Colonic mucosa (tissue), 4 donors: ENCODE data around the gene ISG20L2. TPM values are rescaled to one million over a fixed set of nuclear protein-coding genes. Genes with fewer than 3 reads are reported as not detected.
A peak's percentile ranks its signal among the peaks of the same experiment; 100 is the strongest.

Experiments used
- DNase-seq: peaks from one replicate; pipeline ENCODE4 v3.0.0-alpha.2; 2020
- H3K27ac ChIP-seq: fragments of 200-600 bp; one replicate; pipeline ENCODE4 v1.8.0; 2021
- H3K27me3 ChIP-seq: fragments of 200-600 bp; one replicate; pipeline ENCODE4 v1.8.0; 2021
- H3K36me3 ChIP-seq: fragments of 200-600 bp; one replicate; pipeline ENCODE4 v1.8.0; 2021
- H3K4me1 ChIP-seq: fragments of 200-600 bp; one replicate; pipeline ENCODE4 v1.8.0; 2021; ENCODE audit warnings: mild to moderate bottlenecking
- H3K4me3 ChIP-seq: fragments of 200-600 bp; one replicate; pipeline ENCODE4 v1.8.0; 2021
- H3K9ac ChIP-seq, 2 donors: one replicate each; pipeline ENCODE4 v1.7.0; 2013; ENCODE audit warnings: control low read depth in 2 of 2, low read depth in 2 of 2, low read length in 2 of 2
- H3K9me3 ChIP-seq: fragments of 200-600 bp; one replicate; pipeline ENCODE4 v1.8.0; 2021
- CTCF ChIP-seq: fragments of 200-600 bp; IDR thresholded peaks from one replicate; pipeline ENCODE4 v1.8.0; 2022; ENCODE audit warnings: antibody characterized with exemption, mild to moderate bottlenecking
- intact Hi-C: fragments of 100-400 bp; cut with DNase I; formaldehyde crosslinking; loops from one replicate; pipeline ENCODE4 v1.14.1; 2022
- total RNA-seq, 2 donors: library from RNA; stranded (reverse); fragmentation: NEBNext Ultra II Directional in 1 of 2; extraction: Animal tissue kit (Norgen Biotek cat#: 25700) in 1 of 2; gene quantifications; one replicate each; pipeline ENCODE4 v1.2.1, GENCODE V29; 2021
- donor health status: healthy.
- donor health status: DM: no; HTN: no; CAD: no.
- donor health status: DM: no; HTN: no; CAD: no.

ISG20L2 gene
- total RNA-seq, 2 donors from 2014 or later: 23.4 to 30.0 TPM

GRCh38 chr1:156726549-156727226 lies 1.9 kb downstream of the ISG20L2 start:
- no peaks in the 10 kb centered on the region for H3K27me3 ChIP-seq
- intact Hi-C loops: loop anchor here (5.0 kb wide), 1 partner anchor 41 kb away; the partner anchor contains the start of gene PRCC
- TF ChIP-seq CTCF: peak; percentile 40
- H3K36me3 ChIP-seq: peaks cover 10% of the 10 kb centered on the region
- H3K4me3 ChIP-seq: peak overlapping the region; percentile 24
- peak; percentile 79 for DNase-seq
- H3K27ac ChIP-seq: no peak overlapping the region
- H3K9me3 ChIP-seq: no peaks in the 10 kb centered on the region
- H3K4me1 ChIP-seq: peaks cover 28% of the 10 kb centered on the region
- peak overlapping the region; percentile 43 to 84 for H3K9ac ChIP-seq

GRCh38 chr1:156725683-156726280 lies 2.8 kb downstream of the ISG20L2 start:
- Histone ChIP-seq H3K4me3 (peak overlapping the region; percentile 24), H3K9me3 (no peaks in the 10 kb centered on the region), H3K27me3 (no peaks in the 10 kb centered on the region), H3K36me3 (peaks cover 10% of the 10 kb centered on the region), H3K4me1 (peaks cover 28% of the 10 kb centered on the region), H3K27ac (no peak overlapping the region), H3K9ac (peak overlapping the region in 1 of 2 donors; percentile 43)
- TF ChIP-seq CTCF: peak; percentile 87
- intact Hi-C loops: loop anchor here (2.0 to 5.0 kb wide), 2 partner anchors 35 to 42 kb away; partner anchors contain the start of gene PRCC
- peak; percentile 92 for DNase-seq

GRCh38 chr1:156721535-156721934 lies 7.0 kb downstream of the ISG20L2 start:
- Histone ChIP-seq H3K36me3 (peaks cover 10% of the 10 kb centered on the region), H3K9ac (no peak overlapping the region), H3K27ac (no peak overlapping the region), H3K4me1 (peaks cover 15% of the 10 kb centered on the region), H3K9me3 (no peaks in the 10 kb centered on the region), H3K4me3 (no peak overlapping the region), H3K27me3 (no peaks in the 10 kb centered on the region)
- no peak for TF ChIP-seq CTCF
- intact Hi-C loops: no loop called here
- no peak for DNase-seq

- intact Hi-C loops: no loop called here
- peaks cover 10% of the 10 kb centered on the region for H3K36me3 ChIP-seq
- H3K4me1 ChIP-seq: peaks cover 11% of the 10 kb centered on the region
- TF ChIP-seq CTCF: no peak
- H3K27ac ChIP-seq: no peak overlapping the region
- no peaks in the 10 kb centered on the region for H3K9me3 ChIP-seq
- DNase-seq: no peak
- no peak overlapping the region for H3K9ac ChIP-seq
- H3K27me3 ChIP-seq: no peaks in the 10 kb centered on the region
- H3K4me3 ChIP-seq: no peak overlapping the region
Observed at GRCh38 chr1:156721131-156721530, 7.4 kb downstream of the ISG20L2 start.

- no peak overlapping the region for H3K9ac ChIP-seq
- no peaks in the 10 kb centered on the region for H3K36me3 ChIP-seq
- H3K4me3 ChIP-seq: no peak overlapping the region
- no peaks in the 10 kb centered on the region for H3K4me1 ChIP-seq
- no peak overlapping the region for H3K27ac ChIP-seq
- no peak for DNase-seq
- no peak for TF ChIP-seq CTCF
- H3K9me3 ChIP-seq: no peaks in the 10 kb centered on the region
- no peaks in the 10 kb centered on the region for H3K27me3 ChIP-seq
- intact Hi-C loops: loop anchor here (10.0 kb wide), 1 partner anchor 157 kb away; no protein-coding TSS in a partner anchor
Observed at GRCh38 chr1:156717351-156717750, 11.2 kb downstream of the ISG20L2 start.
